Astrocyte (in vitro differentiated cells and primary cell): ENCODE measurements around the gene PAX5. TPM values are rescaled to one million over a fixed set of nuclear protein-coding genes. Genes with fewer than 3 reads are reported as not detected.

Experiments
- DNase-seq: peaks from one replicate; pipeline ENCODE4 v3.0.0-alpha.2; 2010; ENCODE audit warnings: low read depth
- FAIRE-seq: peaks from 2 replicates; lab custom pipeline; 2011; peaks lifted over from hg19 to GRCh38; lab: Jason Lieb, UNC
- H2AFZ ChIP-seq: 2 replicates; pipeline ENCODE4 v1.6.0; 2012; ENCODE audit warnings: low read depth, low read length, inconsistent platforms
- H3K27ac ChIP-seq: 2 replicates; pipeline ENCODE4 v1.5.1; 2011; ENCODE audit warnings: low read depth, low read length, inconsistent platforms
- H3K27me3 ChIP-seq: 2 replicates; pipeline ENCODE4 v1.6.0; 2011; ENCODE audit warnings: low read length, inconsistent platforms; ENCODE audit not compliant: insufficient read depth
- H3K36me3 ChIP-seq: 2 replicates; pipeline ENCODE4 v1.5.1; 2011; ENCODE audit warnings: low read length, inconsistent platforms; ENCODE audit not compliant: insufficient read depth
- H3K4me1 ChIP-seq: 2 replicates; pipeline ENCODE4 v1.5.1; 2011; ENCODE audit warnings: low read length, inconsistent platforms; ENCODE audit not compliant: insufficient read depth
- H3K4me2 ChIP-seq: 2 replicates; pipeline ENCODE4 v1.6.0; 2012; ENCODE audit warnings: low read length, inconsistent platforms
- H3K4me3 ChIP-seq: 2 replicates; pipeline ENCODE4 v1.5.1; 2011; ENCODE audit warnings: low read depth, mild to moderate bottlenecking, low read length, inconsistent platforms; ENCODE audit not compliant: insufficient read depth
- H3K79me2 ChIP-seq: 2 replicates; pipeline ENCODE4 v1.6.0; 2012; ENCODE audit warnings: mild to moderate bottlenecking, low read length, inconsistent platforms; ENCODE audit not compliant: insufficient read depth
- H3K9ac ChIP-seq: 2 replicates; pipeline ENCODE4 v1.6.0; 2012; ENCODE audit warnings: mild to moderate bottlenecking, low read length, inconsistent platforms
- H3K9me3 ChIP-seq: 2 replicates; pipeline ENCODE4 v1.5.1; 2012; ENCODE audit warnings: low read depth, mild to moderate bottlenecking, low read length, inconsistent platforms; ENCODE audit not compliant: insufficient read depth
- H4K20me1 ChIP-seq: 2 replicates; pipeline ENCODE4 v1.6.0; 2012; ENCODE audit warnings: low read length, inconsistent platforms; ENCODE audit not compliant: insufficient read depth
- H3K27ac Mint-ChIP-seq: one replicate; pipeline ENCODE4 v1.8.0; 2021; ENCODE audit warnings: mild to moderate bottlenecking, mixed read lengths; ENCODE audit not compliant: unreplicated experiment
- H3K27me3 Mint-ChIP-seq: one replicate; pipeline ENCODE4 v1.8.0; 2021; ENCODE audit warnings: low read depth, mixed read lengths; ENCODE audit not compliant: unreplicated experiment
- H3K36me3 Mint-ChIP-seq: one replicate; pipeline ENCODE4 v1.8.0; 2021; ENCODE audit warnings: low read depth, mixed read lengths; ENCODE audit not compliant: unreplicated experiment
- H3K4me1 Mint-ChIP-seq: one replicate; pipeline ENCODE4 v1.8.0; 2021; ENCODE audit warnings: low read depth, mixed read lengths; ENCODE audit not compliant: unreplicated experiment
- H3K4me3 Mint-ChIP-seq: one replicate; pipeline ENCODE4 v1.8.0; 2021; ENCODE audit warnings: mild to moderate bottlenecking, moderate library complexity, mixed read lengths; ENCODE audit not compliant: unreplicated experiment
- H3K9me3 Mint-ChIP-seq: one replicate; pipeline ENCODE4 v1.8.0; 2021; ENCODE audit warnings: mild to moderate bottlenecking, mixed read lengths; ENCODE audit not compliant: unreplicated experiment
- CTCF ChIP-seq: IDR thresholded peaks from 2 replicates; pipeline ENCODE4 v1.5.1; 2011; ENCODE audit warnings: low read depth, mild to moderate bottlenecking, inconsistent platforms, low read length, moderate library complexity; ENCODE audit not compliant: insufficient read depth
- EZH2 ChIP-seq: IDR thresholded peaks from 2 replicates; pipeline ENCODE4 v1.6.1; 2012; ENCODE audit warnings: mild to moderate bottlenecking, low read length, inconsistent platforms; ENCODE audit not compliant: insufficient read depth
- total RNA-seq: library from RNA; stranded (reverse); gene quantifications from 2 replicates; pipeline ENCODE4 v1.2.1, GENCODE V29; 2021

The PAX5 gene
- total RNA-seq, 1 donor from 2014 or later: not detected

- H3K27ac Mint-ChIP-seq: no peak overlapping the region
- H3K4me1 Mint-ChIP-seq: peaks cover 5% of the 10 kb centered on the region
- H3K9ac ChIP-seq: no peak overlapping the region
- H3K27me3 ChIP-seq: peaks cover 96% of the 10 kb centered on the region
- no peak for TF ChIP-seq CTCF
- no peak for TF ChIP-seq EZH2
- peaks cover 90% of the 10 kb centered on the region for H3K27me3 Mint-ChIP-seq
- no peaks in the 10 kb centered on the region for H3K79me2 ChIP-seq
- H2AFZ ChIP-seq: no peak overlapping the region
- no peaks in the 10 kb centered on the region for H3K36me3 ChIP-seq
- H3K4me3 ChIP-seq: peak overlapping the region; percentile 20
- H4K20me1 ChIP-seq: peaks cover 5% of the 10 kb centered on the region
- H3K9me3 Mint-ChIP-seq: peaks cover 6% of the 10 kb centered on the region
- DNase-seq (no peak), FAIRE-seq (no peak)
- H3K36me3 Mint-ChIP-seq: no peaks in the 10 kb centered on the region
- H3K4me1 ChIP-seq: peaks cover 13% of the 10 kb centered on the region
- peaks cover 6% of the 10 kb centered on the region for H3K9me3 ChIP-seq
- H3K27ac ChIP-seq: no peak overlapping the region
- peak overlapping the region; percentile 74 for H3K4me2 ChIP-seq
- H3K4me3 Mint-ChIP-seq: no peak overlapping the region
Observed at GRCh38 chr9:37025823-37026112, 8.3 kb downstream of the PAX5 start.

GRCh38 chr9:37025071-37025822 is 8.8 kb downstream of the PAX5 start:
- Histone ChIP-seq H4K20me1 (peaks cover 5% of the 10 kb centered on the region), H3K4me3 (peak overlapping the region; percentile 20), H3K4me1 (peaks cover 13% of the 10 kb centered on the region), H3K36me3 (no peaks in the 10 kb centered on the region), H3K27me3 (peaks cover 96% of the 10 kb centered on the region), H3K9ac (no peak overlapping the region), H2AFZ (peak overlapping the region; percentile 33), H3K4me2 (peak overlapping the region; percentile 74), H3K9me3 (peaks cover 6% of the 10 kb centered on the region), H3K27ac (no peak overlapping the region), H3K79me2 (no peaks in the 10 kb centered on the region)
- DNase-seq: no peak
- Mint-ChIP-seq H3K36me3 (no peaks in the 10 kb centered on the region), H3K9me3 (peaks cover 6% of the 10 kb centered on the region), H3K4me3 (no peak overlapping the region), H3K27me3 (peaks cover 90% of the 10 kb centered on the region), H3K27ac (no peak overlapping the region), H3K4me1 (peaks cover 5% of the 10 kb centered on the region)
- TF ChIP-seq EZH2 (peak; percentile 18), CTCF (no peak)
- FAIRE-seq: no peak

GRCh38 chr9:37017546-37017945 is 16.5 kb downstream of the PAX5 start:
- no peak overlapping the region for H3K4me3 ChIP-seq
- H3K36me3 ChIP-seq: no peaks in the 10 kb centered on the region
- H3K4me1 Mint-ChIP-seq: no peaks in the 10 kb centered on the region
- H3K27me3 Mint-ChIP-seq: peaks cover 76% of the 10 kb centered on the region
- H3K4me3 Mint-ChIP-seq: no peak overlapping the region
- no peak overlapping the region for H3K4me2 ChIP-seq
- H3K4me1 ChIP-seq: no peaks in the 10 kb centered on the region
- H3K36me3 Mint-ChIP-seq: no peaks in the 10 kb centered on the region
- H3K27me3 ChIP-seq: peaks cover 77% of the 10 kb centered on the region
- no peak overlapping the region for H3K27ac ChIP-seq
- DNase-seq (no peak), FAIRE-seq (no peak)
- no peak overlapping the region for H2AFZ ChIP-seq
- no peaks in the 10 kb centered on the region for H3K79me2 ChIP-seq
- H4K20me1 ChIP-seq: no peaks in the 10 kb centered on the region
- no peak overlapping the region for H3K27ac Mint-ChIP-seq
- no peak overlapping the region for H3K9ac ChIP-seq
- no peaks in the 10 kb centered on the region for H3K9me3 Mint-ChIP-seq
- H3K9me3 ChIP-seq: no peaks in the 10 kb centered on the region
- no peak for TF ChIP-seq CTCF
- no peak for TF ChIP-seq EZH2
